ENCODE measurements around the gene KCNIP2. TPM values are rescaled to one million over a fixed set of nuclear protein-coding genes. Genes with fewer than 3 reads are reported as not detected.

The KCNIP2 gene
- total and polyA plus RNA-seq, 2 donors, result 1.5 to 2.4 TPM

DNA sequence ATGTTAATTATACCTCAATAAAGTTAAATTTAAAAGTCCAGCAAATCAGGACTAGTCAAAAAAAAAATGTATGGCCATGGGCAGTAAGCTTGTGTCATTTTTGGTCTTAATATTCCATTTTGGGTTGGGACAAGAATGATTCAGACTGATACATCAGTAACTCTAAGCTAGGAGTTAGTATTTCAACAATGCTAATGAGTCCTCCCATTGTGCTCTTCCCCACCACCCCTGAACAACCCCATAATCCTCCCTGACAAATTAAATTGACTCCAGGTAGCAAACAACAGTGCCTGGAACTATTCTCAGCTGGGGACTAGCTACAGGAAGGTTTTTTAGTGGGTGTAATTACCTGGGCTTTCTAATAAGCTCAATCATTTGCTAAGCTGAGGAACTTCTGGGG is 30.7 kb upstream of the KCNIP2 start:
- no peak for DNase-seq (ENCODE audit: extremely low spot score)
- H3K27ac ChIP-seq (ENCODE audit: low read depth), result no peak overlapping the region
- no peak overlapping the region for H3K4me3 ChIP-seq (ENCODE audit: low read depth, low read length)
- H3K4me1 ChIP-seq (ENCODE audit: insufficient read depth), result no peaks in the 10 kb centered on the region
- H3K36me3 ChIP-seq (ENCODE audit: insufficient read depth), result no peaks in the 10 kb centered on the region

DNA sequence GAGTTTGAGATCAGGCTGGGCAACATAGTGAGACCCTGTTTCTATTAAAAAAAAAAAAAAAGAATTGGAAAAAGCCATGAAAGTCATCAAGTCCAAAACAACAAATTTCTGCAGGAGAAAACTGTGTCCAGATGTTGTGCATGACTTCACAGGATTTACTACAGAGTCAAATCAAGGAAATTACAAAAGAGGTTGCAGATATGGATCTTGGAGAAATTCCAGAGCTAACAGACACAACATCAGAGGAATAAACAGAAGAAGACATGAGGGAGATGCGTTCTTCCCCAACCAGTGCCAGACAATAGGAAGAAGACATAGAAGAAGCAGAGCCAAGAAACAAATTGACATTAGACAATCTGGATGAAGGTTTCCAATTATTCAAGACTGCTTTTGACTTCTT is 24.3 kb upstream of the KCNIP2 start:
- DNase-seq (ENCODE audit: extremely low spot score), result no peak
- WGBS, result 47% methylated on average over 1 of the region's 1 CpG

DNA sequence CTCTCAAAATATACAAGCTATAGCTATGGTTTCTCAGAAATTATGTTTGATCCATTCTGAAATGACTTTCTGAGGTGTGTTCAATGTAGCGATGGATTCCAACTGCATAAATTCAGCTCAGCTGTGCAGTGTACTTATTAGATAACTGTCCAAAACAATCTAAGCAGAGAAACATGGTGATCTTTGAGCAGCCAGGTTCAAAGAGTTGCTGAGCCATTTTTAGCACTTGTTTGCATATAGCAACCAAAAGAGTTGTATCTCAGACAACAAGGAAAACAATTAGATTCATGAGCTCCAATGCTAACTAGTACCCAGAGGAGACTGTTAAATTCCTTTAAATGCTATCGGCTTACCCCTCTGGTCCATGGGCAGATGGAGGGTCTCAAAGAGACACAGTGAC is 15.9 kb upstream of the KCNIP2 start:
- Histone ChIP-seq H3K27ac (ENCODE audit: low read depth) (no peak overlapping the region), H3K4me1 (ENCODE audit: insufficient read depth) (no peaks in the 10 kb centered on the region), H3K4me3 (ENCODE audit: low read depth, low read length) (no peak overlapping the region), H3K36me3 (ENCODE audit: insufficient read depth) (no peaks in the 10 kb centered on the region)
- DNase-seq (ENCODE audit: extremely low spot score), result no peak
- WGBS, result 99% methylated on average over 2 of the region's 2 CpGs

More for the DNA sequence above, 24.3 kb upstream of the KCNIP2 start:
- Histone ChIP-seq H3K4me1 (ENCODE audit: insufficient read depth) (no peaks in the 10 kb centered on the region), H3K36me3 (ENCODE audit: insufficient read depth) (no peaks in the 10 kb centered on the region), H3K27ac (ENCODE audit: low read depth) (no peak overlapping the region), H3K4me3 (ENCODE audit: low read depth, low read length) (no peak overlapping the region)

DNA sequence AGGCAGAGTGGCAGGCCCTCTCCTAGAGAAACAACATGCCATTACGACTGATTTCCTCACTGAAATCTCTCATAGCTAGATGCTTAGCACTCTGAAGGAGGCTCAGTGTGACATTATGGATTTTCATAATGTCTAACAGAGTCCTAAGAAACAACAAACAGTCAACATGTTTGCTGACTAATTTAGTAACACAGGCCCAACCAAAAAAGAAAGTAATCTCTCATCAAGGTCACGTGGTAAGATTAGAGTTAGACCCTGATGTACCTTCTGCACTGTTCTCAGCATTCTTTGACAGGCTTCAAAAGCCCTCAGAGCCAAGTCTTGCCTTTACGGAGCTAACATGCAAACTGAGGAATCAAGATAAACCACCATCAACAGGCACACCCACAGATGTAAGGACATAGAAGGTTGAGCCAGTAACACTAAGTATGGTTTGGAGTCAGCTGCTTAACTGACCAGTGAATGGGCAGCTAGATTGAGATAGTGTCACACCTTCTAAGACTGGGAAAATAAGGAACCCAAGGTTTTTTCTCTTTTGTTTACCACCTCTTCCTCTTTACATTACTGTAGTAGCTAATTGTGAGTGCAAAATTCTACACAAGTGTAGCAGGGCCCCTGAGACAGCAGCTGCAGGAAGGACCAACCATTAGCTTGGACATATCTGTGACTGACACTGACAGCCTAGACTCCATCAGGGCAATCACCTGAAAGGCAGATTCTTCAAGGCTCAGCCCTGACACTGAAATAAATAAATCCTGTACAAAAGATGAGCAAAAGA is 15.3 kb upstream of the KCNIP2 start:
- Histone ChIP-seq H3K36me3 (ENCODE audit: insufficient read depth) (no peaks in the 10 kb centered on the region), H3K4me1 (ENCODE audit: insufficient read depth) (no peaks in the 10 kb centered on the region), H3K27ac (ENCODE audit: low read depth) (no peak overlapping the region), H3K4me3 (ENCODE audit: low read depth, low read length) (no peak overlapping the region)
- whole genome bisulfite sequencing, result 91% methylated on average over 3 of the region's 3 CpGs
- DNase-seq (ENCODE audit: extremely low spot score), result no peak

DNA sequence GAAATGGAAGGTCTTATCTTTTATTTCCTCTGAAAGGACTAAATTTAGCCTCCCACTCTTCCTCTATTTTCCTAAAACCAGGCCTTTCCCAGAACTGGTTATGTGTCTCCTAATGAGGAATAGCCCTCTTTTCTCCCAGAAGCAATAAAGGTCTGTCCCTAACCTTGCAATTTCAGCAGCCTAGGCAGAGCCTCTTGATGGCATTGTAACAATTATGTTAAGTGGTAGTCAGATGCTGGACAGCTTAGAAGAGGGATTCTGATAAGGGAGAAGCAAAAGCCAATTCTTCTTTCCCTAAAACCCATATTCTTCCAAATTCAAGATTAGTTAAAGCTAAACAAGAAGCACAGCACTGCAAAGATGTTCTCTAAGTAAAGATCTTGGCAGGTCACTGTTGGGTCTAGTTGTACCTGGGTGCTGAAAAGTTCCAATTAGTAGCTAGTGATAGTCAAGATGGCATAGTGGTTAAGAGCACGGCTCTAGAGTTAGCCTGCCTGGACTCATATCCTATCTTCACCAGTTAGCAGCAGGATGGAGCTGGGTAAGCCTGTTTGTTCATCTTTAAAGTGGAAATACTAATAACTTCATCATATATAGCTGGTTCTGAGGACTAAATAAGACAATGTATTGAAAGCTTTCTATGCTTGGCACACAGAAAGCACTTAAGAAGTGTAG is 14.3 kb upstream of the KCNIP2 start:
- no peaks in the 10 kb centered on the region for H3K36me3 ChIP-seq (ENCODE audit: insufficient read depth)
- H3K4me3 ChIP-seq (ENCODE audit: low read depth, low read length), result no peak overlapping the region
- H3K27ac ChIP-seq (ENCODE audit: low read depth), result no peak overlapping the region
- 96% methylated on average over 1 of the region's 1 CpG for WGBS
- no peak for DNase-seq (ENCODE audit: extremely low spot score)
- no peaks in the 10 kb centered on the region for H3K4me1 ChIP-seq (ENCODE audit: insufficient read depth)

DNA sequence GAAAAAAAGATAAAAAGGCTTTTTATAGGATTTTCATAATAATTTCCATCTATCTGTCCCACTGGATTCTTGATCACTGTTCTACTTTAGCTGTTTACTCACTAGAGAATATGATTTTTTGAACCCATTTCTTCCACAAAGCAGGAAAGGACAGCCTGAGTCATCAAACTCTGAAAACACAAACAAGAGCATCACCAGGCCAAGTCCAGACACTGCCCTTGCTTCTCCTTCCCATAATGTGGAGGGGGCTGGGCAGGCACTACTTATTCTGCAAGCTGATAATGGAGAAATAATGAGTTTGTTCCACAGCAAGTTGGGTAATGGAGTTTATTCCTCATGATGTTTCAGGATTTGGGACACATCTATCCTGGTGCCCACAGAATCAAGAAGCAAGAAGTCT is 13.0 kb upstream of the KCNIP2 start:
- Histone ChIP-seq H3K36me3 (ENCODE audit: insufficient read depth) (no peaks in the 10 kb centered on the region), H3K27ac (ENCODE audit: low read depth) (no peak overlapping the region), H3K4me3 (ENCODE audit: low read depth, low read length) (no peak overlapping the region), H3K4me1 (ENCODE audit: insufficient read depth) (no peaks in the 10 kb centered on the region)
- DNase-seq (ENCODE audit: extremely low spot score), result no peak

DNA sequence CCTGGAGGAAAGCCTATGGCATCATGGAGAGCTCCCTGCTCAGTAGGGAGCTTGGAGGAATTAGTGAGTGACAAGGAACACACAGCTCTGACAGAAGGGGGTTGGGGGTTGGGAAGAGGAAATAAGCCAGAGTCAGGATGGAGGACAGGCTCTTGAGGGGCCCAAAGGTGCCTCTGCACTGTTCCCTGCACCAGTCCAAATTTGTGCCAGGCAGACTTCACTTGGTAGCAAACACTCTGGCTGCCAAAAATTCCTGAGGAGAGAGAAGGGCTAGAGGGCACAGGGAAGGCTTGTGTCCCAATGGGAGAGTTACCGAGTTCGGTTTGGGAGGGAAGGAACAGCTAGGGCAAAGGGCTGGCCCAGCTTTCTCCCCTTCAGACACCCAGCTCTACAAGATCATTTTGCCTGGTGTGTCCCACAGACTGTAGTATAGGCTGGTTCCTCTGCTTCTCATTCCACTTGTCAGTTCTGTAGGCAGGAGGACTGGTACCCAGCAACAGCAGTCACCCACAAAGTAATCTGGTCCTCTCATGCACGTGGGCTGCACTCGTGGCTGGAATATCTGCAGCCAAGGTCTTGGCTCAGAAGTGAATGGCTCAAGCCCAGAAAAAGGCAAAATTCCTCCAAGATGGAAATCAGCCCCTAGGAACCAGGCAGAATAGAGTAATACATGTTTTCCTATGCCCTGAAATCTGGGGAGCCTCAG is 8.0 kb upstream of the KCNIP2 start:
- H3K4me3 ChIP-seq (ENCODE audit: low read depth, low read length), result no peak overlapping the region
- H3K36me3 ChIP-seq (ENCODE audit: insufficient read depth), result no peaks in the 10 kb centered on the region
- DNase-seq (ENCODE audit: extremely low spot score), result no peak
- H3K27ac ChIP-seq (ENCODE audit: low read depth), result no peak overlapping the region
- no peaks in the 10 kb centered on the region for H3K4me1 ChIP-seq (ENCODE audit: insufficient read depth)
- 60% methylated on average over 4 of the region's 4 CpGs for WGBS

DNA sequence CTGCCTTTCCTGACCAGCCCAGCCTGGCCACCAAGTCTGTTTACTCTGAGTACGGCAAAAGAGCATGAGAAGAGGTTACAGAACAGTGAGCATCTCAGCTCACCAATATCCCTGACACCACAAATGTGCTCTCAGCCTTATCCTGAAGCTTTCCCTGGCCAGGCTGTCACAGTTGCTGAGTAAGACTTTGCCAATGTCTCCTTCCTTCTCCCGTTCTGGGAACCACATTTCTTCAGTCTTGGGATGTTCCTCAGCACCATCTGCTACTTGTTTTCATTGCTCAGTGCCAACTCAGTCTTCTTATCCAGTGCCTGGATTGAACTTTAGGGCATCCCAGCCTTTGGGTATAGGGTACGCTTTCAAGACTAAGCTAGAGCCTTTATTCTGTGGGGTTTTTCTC is 7.1 kb upstream of the KCNIP2 start:
- no peak overlapping the region for H3K27ac ChIP-seq (ENCODE audit: low read depth)
- no peaks in the 10 kb centered on the region for H3K36me3 ChIP-seq (ENCODE audit: insufficient read depth)
- no peaks in the 10 kb centered on the region for H3K4me1 ChIP-seq (ENCODE audit: insufficient read depth)
- H3K4me3 ChIP-seq (ENCODE audit: low read depth, low read length), result no peak overlapping the region
- 88% methylated on average over 3 of the region's 3 CpGs for WGBS
- DNase-seq (ENCODE audit: extremely low spot score), result no peak

DNA sequence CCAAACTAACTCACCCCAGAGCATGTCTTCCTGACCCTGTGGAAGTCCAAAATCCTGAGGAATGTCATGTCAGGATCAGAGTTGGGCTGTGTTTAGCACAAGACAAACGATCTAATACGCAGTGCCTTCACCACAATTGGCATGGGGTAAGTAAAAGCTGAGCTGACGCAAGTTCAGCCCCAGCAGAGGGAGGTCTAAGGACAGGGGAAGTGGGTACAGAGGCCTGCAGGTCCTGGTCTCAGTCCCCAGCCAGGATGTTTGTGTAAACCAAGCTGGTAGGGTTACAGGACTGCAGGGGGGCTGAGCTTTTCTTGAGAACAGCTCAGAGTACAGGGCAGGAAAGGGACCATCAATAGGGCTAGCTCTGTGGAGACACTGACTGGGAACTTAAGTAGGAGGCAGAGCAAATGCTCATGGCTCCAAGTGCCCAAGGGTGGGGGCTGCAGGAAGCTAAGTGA is 5.3 kb upstream of the KCNIP2 start:
- no peak for DNase-seq (ENCODE audit: extremely low spot score)
- Histone ChIP-seq H3K36me3 (ENCODE audit: insufficient read depth) (no peaks in the 10 kb centered on the region), H3K4me3 (ENCODE audit: low read depth, low read length) (no peak overlapping the region), H3K27ac (ENCODE audit: low read depth) (no peak overlapping the region), H3K4me1 (ENCODE audit: insufficient read depth) (no peaks in the 10 kb centered on the region)
- WGBS, result 53% methylated on average over 3 of the region's 3 CpGs

DNA sequence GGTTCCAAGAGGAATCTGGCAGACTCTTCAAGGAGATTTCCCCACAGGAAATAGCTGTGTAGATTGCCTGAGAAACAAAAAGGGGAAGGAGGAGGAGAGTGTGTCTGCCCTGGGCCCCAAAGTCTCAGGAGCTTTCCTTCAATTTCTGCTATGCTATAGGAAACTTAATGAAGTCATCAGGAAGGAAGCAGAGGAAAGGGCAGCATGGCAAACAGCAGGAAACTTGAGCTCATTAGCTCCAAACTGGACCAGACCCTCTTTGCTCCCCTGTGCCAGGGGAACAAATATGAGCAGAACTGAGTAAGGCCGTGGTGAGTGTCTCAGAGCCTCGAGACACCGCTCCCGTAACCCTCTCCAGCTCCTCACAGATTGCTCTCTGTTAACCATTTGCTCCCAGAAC is 4.8 kb upstream of the KCNIP2 start:
- H3K4me3 ChIP-seq (ENCODE audit: low read depth, low read length), result no peak overlapping the region
- no peak for DNase-seq (ENCODE audit: extremely low spot score)
- 60% methylated on average over 4 of the region's 4 CpGs for WGBS
- H3K27ac ChIP-seq (ENCODE audit: low read depth), result no peak overlapping the region
- H3K36me3 ChIP-seq (ENCODE audit: insufficient read depth), result no peaks in the 10 kb centered on the region
- H3K4me1 ChIP-seq (ENCODE audit: insufficient read depth), result no peaks in the 10 kb centered on the region

DNA sequence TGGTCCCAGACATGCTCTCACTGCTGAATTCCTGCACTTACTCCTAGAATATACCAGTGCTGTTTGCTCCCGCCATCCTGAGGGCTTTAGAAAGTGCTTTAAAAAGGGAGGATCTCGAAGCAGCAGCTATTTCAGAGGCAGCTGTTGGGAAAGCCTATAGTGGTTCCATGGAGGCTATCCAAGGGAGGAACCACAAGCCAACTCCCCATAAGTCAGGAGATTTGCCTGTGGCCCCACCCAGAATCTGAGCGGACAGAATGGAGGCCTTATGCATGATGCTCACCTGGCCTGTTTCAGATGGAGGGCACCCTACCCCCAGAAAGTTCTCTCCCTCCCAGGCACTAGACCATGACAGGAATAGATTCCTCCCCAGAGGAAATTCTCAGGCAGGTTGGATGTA is 2.3 kb upstream of the KCNIP2 start:
- Histone ChIP-seq H3K4me1 (ENCODE audit: insufficient read depth) (no peaks in the 10 kb centered on the region), H3K4me3 (ENCODE audit: low read depth, low read length) (no peak overlapping the region), H3K27ac (ENCODE audit: low read depth) (no peak overlapping the region), H3K36me3 (ENCODE audit: insufficient read depth) (no peaks in the 10 kb centered on the region)
- no peak for DNase-seq (ENCODE audit: extremely low spot score)
- 82% methylated on average over 3 of the region's 3 CpGs for WGBS

DNA sequence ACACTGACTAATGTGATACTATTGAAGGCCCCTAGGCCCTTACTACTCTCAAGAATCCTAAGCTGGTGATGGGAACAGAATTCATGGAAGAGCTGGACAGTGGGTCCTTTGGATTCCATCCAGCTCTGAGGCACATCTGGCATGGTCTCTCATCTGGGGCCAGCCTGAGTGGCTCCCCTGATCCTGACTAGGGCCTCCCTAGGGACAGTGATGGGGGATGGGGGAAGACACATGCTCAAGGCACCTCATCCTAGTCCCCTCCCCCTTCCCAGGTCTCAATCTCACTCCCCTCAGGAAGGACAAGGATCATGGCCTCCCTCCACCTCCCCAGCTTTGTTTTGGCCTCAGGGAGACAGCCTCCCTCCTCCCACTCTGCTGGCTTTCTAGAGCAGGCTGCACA is 1.8 kb downstream of the KCNIP2 start:
- Histone ChIP-seq H3K36me3 (ENCODE audit: insufficient read depth) (no peaks in the 10 kb centered on the region), H3K27ac (ENCODE audit: low read depth) (no peak overlapping the region), H3K4me3 (ENCODE audit: low read depth, low read length) (no peak overlapping the region), H3K4me1 (ENCODE audit: insufficient read depth) (no peaks in the 10 kb centered on the region)
- DNase-seq (ENCODE audit: extremely low spot score), result no peak

DNA sequence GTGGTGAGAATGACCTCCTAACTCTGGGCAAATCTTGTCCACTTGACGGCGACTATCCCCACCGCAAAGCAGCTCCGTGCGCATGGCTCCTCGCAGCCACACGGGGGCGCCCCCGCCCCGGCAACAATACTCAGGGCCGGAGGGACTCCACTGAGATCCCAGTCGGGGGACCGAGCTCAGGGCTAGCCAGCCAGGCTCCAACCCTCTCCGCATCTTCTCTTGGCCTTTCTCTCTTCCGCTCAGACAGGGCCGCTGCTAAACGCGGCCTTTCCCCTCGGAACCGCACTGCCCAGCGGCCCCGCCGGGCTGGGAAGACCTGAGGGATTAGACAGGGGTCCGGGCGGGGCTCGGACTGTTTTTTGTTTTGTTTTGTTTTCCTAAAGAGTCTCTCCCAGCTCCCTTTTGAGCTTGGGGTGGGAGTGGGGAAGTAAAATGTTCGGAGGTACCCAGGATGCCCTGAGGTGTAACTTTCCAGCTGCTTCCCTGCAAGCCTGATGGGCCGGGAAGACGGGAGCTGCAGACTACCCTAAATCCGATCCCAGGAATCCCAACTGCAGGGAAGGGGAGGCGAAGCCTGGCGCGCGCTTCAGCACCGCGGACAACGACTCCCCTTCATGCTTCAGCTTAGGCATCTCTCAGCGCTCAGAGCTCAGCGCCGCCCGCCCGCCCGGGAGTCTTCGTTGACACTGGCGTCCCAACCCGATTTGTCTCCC is 2.7 kb downstream of the KCNIP2 start:
- Histone ChIP-seq H3K36me3 (ENCODE audit: insufficient read depth) (no peaks in the 10 kb centered on the region), H3K27ac (ENCODE audit: low read depth) (no peak overlapping the region), H3K4me3 (ENCODE audit: low read depth, low read length) (peak overlapping the region; percentile 13), H3K4me1 (ENCODE audit: insufficient read depth) (no peaks in the 10 kb centered on the region)
- WGBS, result 2% methylated on average over 46 of the region's 46 CpGs
- no peak for DNase-seq (ENCODE audit: extremely low spot score)

Data from urinary bladder (tissue), 4 donors.